Memory B cell (primary cell): Measurements from ENCODE around the gene TMF1.

ENCODE experiments used
- ATAC-seq: fragments of 150-1000 bp; cut with Tn5 transposase; 2 replicates; pipeline ENCODE4 v1.10.0; 2021; ENCODE audit warnings: low read depth, mild to moderate bottlenecking, moderate library complexity
- DNase-seq, 2 donors: peaks; one replicate each; pipeline ENCODE4 v3.0.0; 2022; ENCODE audit warnings: low spot score in 2 of 2
- H3K27ac Mint-ChIP-seq: one replicate; pipeline ENCODE4 v1.8.0; 2022; ENCODE audit warnings: mild to moderate bottlenecking, moderate library complexity, mixed read lengths
- H3K27me3 Mint-ChIP-seq: one replicate; pipeline ENCODE4 v1.8.0; 2022; ENCODE audit warnings: mixed read lengths
- H3K36me3 Mint-ChIP-seq: one replicate; pipeline ENCODE4 v1.8.0; 2022; ENCODE audit warnings: mild to moderate bottlenecking, mixed read lengths
- H3K4me1 Mint-ChIP-seq: one replicate; pipeline ENCODE4 v1.8.0; 2022; ENCODE audit warnings: mixed read lengths
- H3K4me3 Mint-ChIP-seq: one replicate; pipeline ENCODE4 v1.8.0; 2022; ENCODE audit warnings: mild to moderate bottlenecking, moderate library complexity, mixed read lengths
- H3K9me3 Mint-ChIP-seq: one replicate; pipeline ENCODE4 v1.8.0; 2022; ENCODE audit warnings: mixed read lengths

TMF1 gene

GRCh38 chr3:68987322-68987721 is 64.8 kb downstream of the TMF1 start:
- no peak for ATAC-seq
- Mint-ChIP-seq H3K4me1 (peaks cover 3% of the 10 kb centered on the region), H3K36me3 (peaks cover 44% of the 10 kb centered on the region), H3K27ac (no peak overlapping the region), H3K9me3 (no peaks in the 10 kb centered on the region), H3K4me3 (no peak overlapping the region), H3K27me3 (no peaks in the 10 kb centered on the region)
- DNase-seq: no peak

DNA sequence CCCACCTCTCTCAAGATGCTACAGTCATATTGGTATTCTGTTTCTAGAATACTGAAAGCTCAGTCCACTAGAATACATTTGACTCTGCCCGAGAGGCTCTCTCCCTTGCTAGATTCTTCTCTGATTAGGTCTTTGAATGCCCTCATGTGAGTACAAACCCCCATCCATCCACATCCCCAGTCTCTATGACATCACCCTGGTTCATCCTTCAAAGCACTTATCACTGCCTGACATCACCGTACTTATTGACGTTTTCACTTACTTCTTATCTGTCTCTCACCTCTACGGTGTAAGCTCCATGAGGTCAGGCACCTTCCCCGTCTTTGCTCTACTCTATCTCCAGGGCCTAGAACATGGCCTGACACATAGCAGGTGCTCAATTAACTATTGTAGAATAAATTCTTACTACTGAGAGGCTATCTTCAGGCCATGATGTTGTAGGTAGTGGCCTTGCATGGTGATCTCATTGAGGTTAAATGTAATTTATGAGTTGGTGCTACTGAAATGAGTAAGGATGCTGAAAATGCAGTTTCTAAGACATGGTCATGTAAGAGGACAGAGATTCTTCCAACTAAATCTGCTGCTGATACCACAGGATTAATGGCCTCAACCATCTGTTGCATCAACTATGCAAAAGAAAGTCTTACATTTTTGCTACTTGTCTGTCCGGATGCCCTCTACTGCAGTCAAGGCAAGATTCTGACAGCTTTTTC is 65.5 kb downstream of the TMF1 start:
- Mint-ChIP-seq H3K4me1 (peaks cover 3% of the 10 kb centered on the region), H3K4me3 (no peak overlapping the region), H3K36me3 (peaks cover 39% of the 10 kb centered on the region), H3K9me3 (no peaks in the 10 kb centered on the region), H3K27me3 (no peaks in the 10 kb centered on the region), H3K27ac (no peak overlapping the region)
- DNase-seq: no peak
- no peak for ATAC-seq

- DNase-seq (no peak), ATAC-seq (no peak)
- no peaks in the 10 kb centered on the region for H3K9me3 Mint-ChIP-seq
- no peak overlapping the region for H3K4me3 Mint-ChIP-seq
- no peaks in the 10 kb centered on the region for H3K27me3 Mint-ChIP-seq
- H3K36me3 Mint-ChIP-seq: peaks cover 35% of the 10 kb centered on the region
- H3K27ac Mint-ChIP-seq: no peak overlapping the region
- H3K4me1 Mint-ChIP-seq: peaks cover 3% of the 10 kb centered on the region
Measured at GRCh38 chr3:68985146-68985790, 66.9 kb downstream of the TMF1 start.

DNA sequence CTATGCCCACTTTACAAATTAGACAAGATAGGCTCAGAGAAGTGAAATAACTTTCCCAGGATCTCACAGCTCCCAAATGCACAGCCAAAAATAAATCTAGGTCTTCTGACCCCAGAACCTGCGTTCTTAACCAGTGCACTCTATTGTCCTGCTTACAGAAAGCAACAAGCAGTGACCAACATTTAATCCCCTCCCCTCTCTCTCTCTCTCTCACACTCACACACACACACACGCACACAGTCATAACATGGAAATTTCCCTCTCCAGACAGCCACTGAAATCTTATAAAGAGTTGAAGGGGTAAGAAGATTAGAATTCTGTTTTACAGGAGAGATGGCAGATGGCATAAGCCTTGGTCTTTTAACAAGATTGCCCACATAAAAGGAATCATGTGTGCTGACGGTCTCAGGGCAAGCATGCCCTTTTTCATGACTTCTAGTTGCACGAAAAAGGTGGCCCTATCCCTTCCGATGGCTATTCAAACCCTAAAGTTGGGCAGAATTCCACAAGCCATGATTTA is 68.1 kb downstream of the TMF1 start:
- H3K36me3 Mint-ChIP-seq: peaks cover 38% of the 10 kb centered on the region
- H3K27me3 Mint-ChIP-seq: no peaks in the 10 kb centered on the region
- DNase-seq: no peak
- no peak for ATAC-seq
- H3K4me1 Mint-ChIP-seq: peaks cover 3% of the 10 kb centered on the region
- H3K4me3 Mint-ChIP-seq: no peak overlapping the region
- H3K27ac Mint-ChIP-seq: no peak overlapping the region
- H3K9me3 Mint-ChIP-seq: no peaks in the 10 kb centered on the region

DNA sequence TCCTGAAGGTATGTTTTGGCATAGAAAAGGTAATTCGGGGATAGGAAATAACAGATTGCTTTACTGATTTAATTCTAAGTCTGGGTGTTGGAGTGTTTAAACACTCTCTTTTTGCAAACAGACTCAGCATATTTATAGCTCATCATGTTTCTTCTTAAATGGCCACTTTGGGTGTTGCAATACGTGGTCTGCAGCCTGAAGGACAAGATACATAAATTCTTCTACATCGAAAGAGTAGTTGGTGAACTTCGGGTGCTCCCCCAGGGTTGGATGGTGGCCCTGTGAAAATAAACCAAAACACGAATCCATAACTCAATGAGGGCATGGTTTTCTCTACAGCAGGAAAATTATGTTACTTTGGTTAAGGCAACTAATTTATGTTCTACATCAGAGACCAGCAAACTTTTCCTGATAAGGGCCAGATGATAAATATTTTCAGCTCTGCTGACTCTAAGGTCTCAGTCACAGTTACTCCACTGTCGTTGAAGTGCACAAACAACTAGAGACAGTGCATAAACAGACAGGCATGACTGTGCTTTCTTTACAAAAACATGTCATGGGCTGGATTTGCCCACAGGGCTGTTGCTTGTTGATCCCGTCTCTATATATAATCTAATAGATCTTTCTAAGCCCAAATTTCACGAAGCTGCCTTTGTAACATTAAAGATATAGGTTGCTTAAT is 74.5 kb downstream of the TMF1 start:
- Mint-ChIP-seq H3K36me3 (peaks cover 15% of the 10 kb centered on the region), H3K4me3 (no peak overlapping the region), H3K27ac (no peak overlapping the region), H3K27me3 (peaks cover 1% of the 10 kb centered on the region), H3K9me3 (no peaks in the 10 kb centered on the region), H3K4me1 (no peaks in the 10 kb centered on the region)
- ATAC-seq (no peak), DNase-seq (no peak)

GRCh38 chr3:68974711-68975110 is 77.4 kb downstream of the TMF1 start:
- Mint-ChIP-seq H3K27me3 (peaks cover 4% of the 10 kb centered on the region), H3K4me3 (no peak overlapping the region), H3K4me1 (no peaks in the 10 kb centered on the region), H3K9me3 (no peaks in the 10 kb centered on the region), H3K27ac (no peak overlapping the region), H3K36me3 (peaks cover 12% of the 10 kb centered on the region)
- ATAC-seq (no peak), DNase-seq (no peak)

GRCh38 chr3:68973639-68974038 is 78.5 kb downstream of the TMF1 start:
- no peaks in the 10 kb centered on the region for H3K9me3 Mint-ChIP-seq
- H3K27ac Mint-ChIP-seq: no peak overlapping the region
- ATAC-seq (no peak), DNase-seq (no peak)
- H3K4me1 Mint-ChIP-seq: no peaks in the 10 kb centered on the region
- H3K36me3 Mint-ChIP-seq: peaks cover 4% of the 10 kb centered on the region
- H3K4me3 Mint-ChIP-seq: no peak overlapping the region
- H3K27me3 Mint-ChIP-seq: peaks cover 6% of the 10 kb centered on the region

DNA sequence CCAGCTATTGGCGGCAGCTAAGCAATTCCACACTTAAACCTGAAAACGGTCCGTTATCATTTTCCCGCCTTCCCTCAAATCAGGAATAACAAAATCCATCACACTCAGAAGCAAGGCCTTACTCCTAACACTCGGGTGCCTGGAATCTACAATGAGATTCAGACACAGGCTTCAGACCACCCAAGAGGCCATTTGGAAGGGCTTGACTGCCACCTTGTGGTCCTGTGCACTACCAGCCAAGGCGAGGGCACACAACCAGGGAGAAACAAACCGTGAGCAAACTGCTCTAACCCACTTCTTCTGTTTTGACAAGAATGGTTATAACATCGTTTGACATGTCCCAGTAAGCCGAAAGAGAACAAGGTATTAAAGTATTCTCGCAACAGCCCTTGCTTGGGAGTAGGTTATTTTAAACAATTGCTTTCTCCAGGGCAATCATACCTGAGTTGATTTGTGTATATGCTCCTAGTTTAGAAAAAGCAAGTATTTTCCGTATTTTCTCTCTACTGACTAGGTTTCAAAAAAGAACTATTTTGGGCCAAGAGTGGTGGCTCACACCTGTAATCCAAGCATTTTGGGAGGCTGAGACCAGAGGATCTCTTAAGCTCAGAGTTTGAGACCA is 79.7 kb downstream of the TMF1 start:
- DNase-seq: peak in 1 of 2 donors; percentile 1
- no peaks in the 10 kb centered on the region for H3K4me1 Mint-ChIP-seq
- peak; percentile 45 for ATAC-seq
- no peak overlapping the region for H3K4me3 Mint-ChIP-seq
- H3K36me3 Mint-ChIP-seq: peaks cover 4% of the 10 kb centered on the region
- H3K9me3 Mint-ChIP-seq: no peaks in the 10 kb centered on the region
- H3K27me3 Mint-ChIP-seq: peaks cover 7% of the 10 kb centered on the region
- no peak overlapping the region for H3K27ac Mint-ChIP-seq
